Left lung (tissue), 10 donors: Measurements from ENCODE around the gene NUDCD3. TPM values are rescaled to one million over a fixed set of nuclear protein-coding genes. Genes with fewer than 3 reads are reported as not detected.
"Not testable (repeated sequence)": the region's sequence is repeated elsewhere in the genome, so short reads cannot be mapped to it uniquely, and the experiment has no call there.

ENCODE experiments used
- ATAC-seq: fragments of 200-7000 bp; cut with Tn5 transposase; one replicate; pipeline ENCODE4 v1.9.1; 2020; ENCODE audit warnings: moderate library complexity
- DNase-seq, 4 donors: peaks; one replicate each; pipeline ENCODE4 v3.0.0-alpha.2; 2013 to 2020
- H3K27ac ChIP-seq, 2 donors: fragments of 200-600 bp; sonication (generic) in 1 of 2; one replicate each; pipeline versions ENCODE4 v1.5.0 to v1.8.0; 2020 to 2021
- H3K27me3 ChIP-seq, 2 donors: fragments of 200-600 bp; sonication (generic) in 1 of 2; one replicate each; pipeline versions ENCODE4 v1.5.0 to v1.8.0; 2020 to 2021
- H3K36me3 ChIP-seq, 2 donors: fragments of 200-600 bp; sonication (generic) in 1 of 2; one replicate each; pipeline versions ENCODE4 v1.5.0 to v1.8.0; 2020 to 2021
- H3K4me1 ChIP-seq, 2 donors: fragments of 200-600 bp; one replicate each; pipeline ENCODE4 v1.8.0; 2021
- H3K4me3 ChIP-seq, 2 donors: fragments of 200-600 bp; sonication (generic) in 1 of 2; one replicate each; pipeline versions ENCODE4 v1.5.0 to v1.8.0; 2020 to 2021; ENCODE audit warnings: mild to moderate bottlenecking in 1 of 2
- H3K9me3 ChIP-seq, 2 donors: fragments of 200-600 bp; sonication (generic) in 1 of 2; one replicate each; pipeline versions ENCODE4 v1.5.0 to v1.8.0; 2020 to 2021
- intact Hi-C, 2 donors: fragments of 100-400 bp; cut with DNase I; formaldehyde crosslinking; loops; one replicate each; pipeline versions ENCODE4 v1.11.2 to v1.14.2; 2022
- polyA plus RNA-seq, 6 donors: library from polyadenylated mRNA; unstranded; fragments of 120-200 nt; gene quantifications; one replicate each; pipeline ENCODE4 v1.2.1, GENCODE V29; 2013; ENCODE audit not compliant: insufficient read length in 6 of 6
- total RNA-seq, 2 donors: library from RNA; stranded (reverse); fragmentation: NEBNext Ultra II Directional; extraction: Animal tissue kit (Norgen Biotek cat#: 25700); gene quantifications; one replicate each; pipeline ENCODE4 v1.2.1, GENCODE V29; 2021
- TF ChIP-seq, protein P1 (sequence below), 2 donors: fragments of 200-600 bp; sonication (generic) in 1 of 2; IDR thresholded peaks; one replicate each; pipeline versions ENCODE4 v1.5.0 to v1.8.0; 2021; ENCODE audit warnings: antibody characterized with exemption in 2 of 2
- donor health status: DM: no; HTN: yes; CAD: no.
- donor health status: DM: no; HTN: no; CAD: no.

NUDCD3 gene
- total and polyA plus RNA-seq, 8 donors = 88.6 to 101 (median 90.7) TPM

DNA sequence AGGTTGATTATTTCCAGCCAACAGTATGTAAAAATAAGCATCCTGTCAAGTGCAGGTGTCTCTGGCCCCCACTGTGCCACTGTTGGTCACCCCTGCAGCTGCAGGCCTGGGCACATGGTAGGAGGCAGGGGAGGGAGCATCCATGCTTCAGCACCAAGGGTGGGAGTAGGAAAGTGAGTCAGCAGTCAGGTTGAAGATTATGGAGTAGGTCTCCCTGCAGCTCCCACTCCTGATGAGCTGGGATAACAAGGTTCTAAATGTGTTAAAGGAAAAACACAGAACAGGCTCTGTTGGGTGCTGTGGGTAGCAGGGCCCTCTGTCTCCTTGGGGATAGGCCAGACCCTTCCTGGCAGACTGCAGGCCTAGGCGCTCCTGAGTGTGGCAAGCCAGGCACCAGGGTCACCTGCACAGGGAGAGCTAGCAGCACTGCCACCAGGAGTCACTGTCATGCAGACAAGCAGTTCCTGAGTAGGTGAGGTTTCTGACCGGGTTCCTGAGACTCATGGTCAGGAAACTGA is 59.3 kb downstream of the NUDCD3 start:
- TF ChIP-seq, protein P1, sequence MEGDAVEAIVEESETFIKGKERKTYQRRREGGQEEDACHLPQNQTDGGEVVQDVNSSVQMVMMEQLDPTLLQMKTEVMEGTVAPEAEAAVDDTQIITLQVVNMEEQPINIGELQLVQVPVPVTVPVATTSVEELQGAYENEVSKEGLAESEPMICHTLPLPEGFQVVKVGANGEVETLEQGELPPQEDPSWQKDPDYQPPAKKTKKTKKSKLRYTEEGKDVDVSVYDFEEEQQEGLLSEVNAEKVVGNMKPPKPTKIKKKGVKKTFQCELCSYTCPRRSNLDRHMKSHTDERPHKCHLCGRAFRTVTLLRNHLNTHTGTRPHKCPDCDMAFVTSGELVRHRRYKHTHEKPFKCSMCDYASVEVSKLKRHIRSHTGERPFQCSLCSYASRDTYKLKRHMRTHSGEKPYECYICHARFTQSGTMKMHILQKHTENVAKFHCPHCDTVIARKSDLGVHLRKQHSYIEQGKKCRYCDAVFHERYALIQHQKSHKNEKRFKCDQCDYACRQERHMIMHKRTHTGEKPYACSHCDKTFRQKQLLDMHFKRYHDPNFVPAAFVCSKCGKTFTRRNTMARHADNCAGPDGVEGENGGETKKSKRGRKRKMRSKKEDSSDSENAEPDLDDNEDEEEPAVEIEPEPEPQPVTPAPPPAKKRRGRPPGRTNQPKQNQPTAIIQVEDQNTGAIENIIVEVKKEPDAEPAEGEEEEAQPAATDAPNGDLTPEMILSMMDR (IDR thresholded peaks at IDR 0.05) = no peak
- Histone ChIP-seq H3K4me1 (no peaks in the 10 kb centered on the region), H3K4me3 (no peak overlapping the region), H3K9me3 (no peaks in the 10 kb centered on the region), H3K27me3 (no peaks in the 10 kb centered on the region), H3K27ac (no peak overlapping the region), H3K36me3 (peaks cover 0 to 14% of the 10 kb centered on the region in 2 donors)
- intact Hi-C loops = no loop called here
- ATAC-seq (peak; percentile 43), DNase-seq (peak in 1 of 4 donors; percentile 47)

DNA sequence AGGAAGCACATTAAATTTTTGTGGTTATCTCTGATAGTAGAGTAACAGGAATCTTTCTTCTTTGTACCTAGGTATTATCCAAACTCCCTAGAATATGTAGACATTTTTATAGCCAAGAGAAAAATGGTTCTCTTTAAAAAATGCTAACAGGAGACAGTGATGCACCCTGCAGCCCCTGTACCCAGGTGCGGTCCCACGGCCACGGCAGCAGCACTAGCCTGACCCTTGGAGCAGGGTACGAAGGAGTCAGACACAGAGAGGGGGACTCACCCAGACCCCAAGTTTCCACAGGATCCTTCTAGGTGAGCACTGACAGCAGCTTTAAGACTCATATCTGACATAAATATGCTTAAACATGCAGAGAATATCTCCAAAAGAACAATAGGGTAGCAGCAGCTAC is 60.4 kb downstream of the NUDCD3 start:
- no peaks in the 10 kb centered on the region for H3K4me1 ChIP-seq
- H3K9me3 ChIP-seq = no peaks in the 10 kb centered on the region
- DNase-seq (peak in 1 of 4 donors; percentile 53), ATAC-seq (no peak)
- H3K36me3 ChIP-seq = peaks cover 0 to 25% of the 10 kb centered on the region in 2 donors
- H3K27me3 ChIP-seq = no peaks in the 10 kb centered on the region
- H3K4me3 ChIP-seq = no peak overlapping the region
- TF ChIP-seq, protein P1 (IDR thresholded peaks at IDR 0.05) = no peak
- intact Hi-C loops = no loop called here
- H3K27ac ChIP-seq = no peak overlapping the region

DNA sequence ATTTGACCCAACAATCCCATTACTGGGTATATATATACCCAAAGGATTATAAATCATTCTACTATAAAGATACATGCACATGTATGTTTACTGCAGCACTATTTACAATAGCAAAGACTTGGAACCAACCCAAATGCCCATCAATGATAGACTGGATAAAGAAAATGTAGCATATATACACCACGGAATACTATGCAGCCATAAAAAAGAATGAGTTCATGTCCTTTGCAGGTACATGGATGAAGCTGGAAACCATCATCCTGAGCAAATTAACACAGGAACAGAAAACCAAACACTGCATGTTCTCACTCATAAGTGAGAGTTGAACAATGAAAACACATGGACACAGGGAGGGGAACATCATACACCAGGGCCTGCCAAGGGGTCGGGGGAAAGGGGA is 65.7 kb downstream of the NUDCD3 start:
- H3K27me3 ChIP-seq, H3K4me1 ChIP-seq, DNase-seq, H3K9me3 ChIP-seq, ATAC-seq, intact Hi-C loops, H3K27ac ChIP-seq, H3K4me3 ChIP-seq: not testable (repeated sequence)
- peaks cover 0 to 29% of the 10 kb centered on the region in 2 donors for H3K36me3 ChIP-seq

DNA sequence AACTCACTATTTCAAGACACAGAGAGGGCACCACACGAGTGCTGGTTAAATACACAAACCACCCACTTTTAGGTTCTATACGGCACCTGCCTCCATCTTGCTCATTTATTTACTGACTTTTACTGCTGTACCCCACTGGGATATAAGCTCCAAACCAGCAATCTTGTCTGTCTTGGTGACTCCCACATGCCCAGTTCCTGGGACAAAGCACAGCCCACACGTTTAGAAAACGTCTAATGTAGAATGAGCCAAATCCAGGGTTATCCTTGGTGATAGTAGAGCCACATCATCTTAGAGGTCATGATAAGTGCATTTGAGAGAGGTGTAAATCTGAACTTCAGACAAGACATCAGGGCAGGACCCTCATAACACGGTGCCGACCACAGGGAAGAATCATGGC is 73.5 kb downstream of the NUDCD3 start:
- Histone ChIP-seq H3K4me1 (no peaks in the 10 kb centered on the region), H3K9me3 (peaks cover 0 to 2% of the 10 kb centered on the region in 2 donors), H3K27ac (no peak overlapping the region), H3K4me3 (no peak overlapping the region), H3K27me3 (no peaks in the 10 kb centered on the region), H3K36me3 (peaks cover 0 to 34% of the 10 kb centered on the region in 2 donors)
- DNase-seq = no peak
- intact Hi-C loops = no loop called here
- no peak for ATAC-seq
- TF ChIP-seq, protein P1 (IDR thresholded peaks at IDR 0.05) = no peak

DNA sequence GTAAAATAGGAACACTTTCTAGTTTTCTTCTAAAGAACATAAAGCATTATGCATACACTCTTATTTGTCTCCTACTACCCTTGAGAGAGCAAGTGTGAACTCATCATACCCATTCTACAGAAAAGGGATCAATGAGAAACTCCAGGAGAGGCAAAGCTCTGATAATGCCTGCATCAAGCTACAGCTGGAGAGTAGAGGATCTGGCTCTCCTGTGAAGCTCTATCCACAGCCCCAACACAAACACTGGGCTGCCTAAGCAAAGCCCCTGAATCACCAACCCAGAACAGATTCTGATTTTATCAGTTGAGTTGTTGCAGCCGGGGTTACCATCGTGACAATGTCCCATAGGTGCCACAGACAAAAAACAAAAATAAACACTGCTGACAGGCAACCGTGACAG is 74.9 kb downstream of the NUDCD3 start:
- intact Hi-C loops = no loop called here
- Histone ChIP-seq H3K4me3 (no peak overlapping the region), H3K4me1 (no peaks in the 10 kb centered on the region), H3K36me3 (peaks cover 0 to 48% of the 10 kb centered on the region in 2 donors), H3K27ac (no peak overlapping the region), H3K9me3 (peaks cover 0 to 10% of the 10 kb centered on the region in 2 donors), H3K27me3 (no peaks in the 10 kb centered on the region)
- no peak for ATAC-seq
- TF ChIP-seq, protein P1 (IDR thresholded peaks at IDR 0.05) = no peak
- no peak for DNase-seq

DNA sequence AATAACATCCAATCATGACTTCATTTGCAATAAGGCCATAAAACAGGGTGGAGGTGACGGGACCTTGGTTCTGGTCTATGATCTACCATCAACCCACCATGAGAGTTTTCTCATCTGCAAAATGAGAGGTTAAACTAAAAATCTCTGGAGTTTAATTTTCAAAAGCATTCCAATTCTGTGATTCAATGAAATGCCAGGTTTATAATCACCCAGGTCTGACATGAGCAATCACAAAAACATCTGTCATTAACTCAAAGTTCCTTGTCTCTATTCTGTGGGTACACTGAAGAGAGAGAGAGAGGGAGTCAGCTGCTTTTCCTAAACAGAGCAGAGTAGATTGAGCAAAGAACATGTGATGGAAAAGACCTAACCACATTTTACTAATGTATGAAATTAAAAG is 75.4 kb downstream of the NUDCD3 start:
- no peak overlapping the region for H3K4me3 ChIP-seq
- intact Hi-C loops = no loop called here
- DNase-seq (no peak), ATAC-seq (peak; percentile 41)
- H3K4me1 ChIP-seq = no peaks in the 10 kb centered on the region
- H3K36me3 ChIP-seq = peaks cover 0 to 48% of the 10 kb centered on the region in 2 donors
- no peak overlapping the region for H3K27ac ChIP-seq
- peaks cover 0 to 10% of the 10 kb centered on the region in 2 donors for H3K9me3 ChIP-seq
- TF ChIP-seq, protein P1 (IDR thresholded peaks at IDR 0.05) = no peak
- H3K27me3 ChIP-seq = no peaks in the 10 kb centered on the region
